GM21529 (cell line): ENCODE results near the gene NPAS2.

Experiments
- ATAC-seq: cut with Tn5 transposase; IDR thresholded peaks from one replicate; pipeline ENCODE4 v1.9.1; 2021; ENCODE audit not compliant: unreplicated experiment

Gene NPAS2

GRCh38 chr2:100821255-100821910 is 1.4 kb downstream of the NPAS2 start:
- no peak for ATAC-seq

- no peak for ATAC-seq
These were observed 1.9 kb downstream of the NPAS2 start for GRCh38 chr2:100821911-100822265.

- no peak for ATAC-seq
These were observed 2.8 kb downstream of the NPAS2 start for GRCh38 chr2:100822587-100823248.

- no peak for ATAC-seq
These were observed 3.9 kb downstream of the NPAS2 start for GRCh38 chr2:100823665-100824438.

- no peak for ATAC-seq
These were observed 4.9 kb downstream of the NPAS2 start for GRCh38 chr2:100824842-100825241.

GRCh38 chr2:100826494-100826893 is 6.6 kb downstream of the NPAS2 start:
- ATAC-seq: no peak

GRCh38 chr2:100831158-100831750 is 11.3 kb downstream of the NPAS2 start:
- ATAC-seq: no peak

GRCh38 chr2:100831831-100832230 is 11.9 kb downstream of the NPAS2 start:
- ATAC-seq: no peak

GRCh38 chr2:100832885-100833284 is 12.9 kb downstream of the NPAS2 start:
- no peak for ATAC-seq

GRCh38 chr2:100833331-100833730 is 13.4 kb downstream of the NPAS2 start:
- ATAC-seq: no peak

- ATAC-seq: no peak
These were observed 14.3 kb downstream of the NPAS2 start for GRCh38 chr2:100834221-100834620.

- ATAC-seq: no peak
These were observed 15.2 kb downstream of the NPAS2 start for GRCh38 chr2:100835006-100835659.

GRCh38 chr2:100840519-100840918 is 20.6 kb downstream of the NPAS2 start:
- ATAC-seq: no peak

GRCh38 chr2:100842241-100842922 is 22.4 kb downstream of the NPAS2 start:
- no peak for ATAC-seq

GRCh38 chr2:100844514-100844913 is 24.6 kb downstream of the NPAS2 start:
- no peak for ATAC-seq

- ATAC-seq: no peak
These were observed 25.4 kb downstream of the NPAS2 start for GRCh38 chr2:100845141-100845991.

- ATAC-seq: no peak
These were observed 26.8 kb downstream of the NPAS2 start for GRCh38 chr2:100846716-100847115.

GRCh38 chr2:100852447-100852846 is 32.5 kb downstream of the NPAS2 start:
- ATAC-seq: no peak

GRCh38 chr2:100852999-100853908 is 33.3 kb downstream of the NPAS2 start:
- no peak for ATAC-seq
